ENCODE results near the gene RASL11B. TPM values are rescaled to one million over a fixed set of nuclear protein-coding genes. Genes with fewer than 3 reads are reported as not detected.

The RASL11B gene
- total RNA-seq, 2 donors from 2014 or later = 1.3 to 1.8 TPM

GRCh38 chr4:52915730-52916300, 53.7 kb downstream of the RASL11B start:
- Histone ChIP-seq H3K36me3 (replicated peaks in 1 of 2; ENCODE audit: insufficient read depth in 1 of 2, low read depth in 2 of 2) (no peaks in the 10 kb centered on the region), H3K27ac (peak overlapping the region; percentile 25 to 87 (median 76)), H3K9me3 (no peaks in the 10 kb centered on the region), H3K4me1 (peaks cover 40% of the 10 kb centered on the region), H3K4me3 (no peak overlapping the region), H3K27me3 (no peaks in the 10 kb centered on the region)
- no peak for DNase-seq
- WGBS, 2 donors = 93 to 96% methylated on average over 6 of the region's 6 CpGs
- TF ChIP-seq CTCF (IDR thresholded peaks at IDR 0.05) = no peak
- TF ChIP-seq POLR2A (IDR thresholded peaks at IDR 0.05) = no peak
- no peak for ATAC-seq
- intact Hi-C loops (cut with DNase I) = no loop called here

Other genes starting within 250 kb of the RASL11B start
- 1 to 10 TPM; 6.7 to 6.9 TPM for gene USP46, start 203.0 kb upstream of the RASL11B start, total RNA-seq
- gene ERVMER34-1, start 110.9 kb upstream of the RASL11B start, total RNA-seq = under 1 TPM; 0.33 to 0.52 TPM